ENCODE results near the gene SORCS2.

- TF ChIP-seq POLR2AphosphoS5 (IDR thresholded peaks at IDR 0.05): no peak
- TF ChIP-seq, protein P1, sequence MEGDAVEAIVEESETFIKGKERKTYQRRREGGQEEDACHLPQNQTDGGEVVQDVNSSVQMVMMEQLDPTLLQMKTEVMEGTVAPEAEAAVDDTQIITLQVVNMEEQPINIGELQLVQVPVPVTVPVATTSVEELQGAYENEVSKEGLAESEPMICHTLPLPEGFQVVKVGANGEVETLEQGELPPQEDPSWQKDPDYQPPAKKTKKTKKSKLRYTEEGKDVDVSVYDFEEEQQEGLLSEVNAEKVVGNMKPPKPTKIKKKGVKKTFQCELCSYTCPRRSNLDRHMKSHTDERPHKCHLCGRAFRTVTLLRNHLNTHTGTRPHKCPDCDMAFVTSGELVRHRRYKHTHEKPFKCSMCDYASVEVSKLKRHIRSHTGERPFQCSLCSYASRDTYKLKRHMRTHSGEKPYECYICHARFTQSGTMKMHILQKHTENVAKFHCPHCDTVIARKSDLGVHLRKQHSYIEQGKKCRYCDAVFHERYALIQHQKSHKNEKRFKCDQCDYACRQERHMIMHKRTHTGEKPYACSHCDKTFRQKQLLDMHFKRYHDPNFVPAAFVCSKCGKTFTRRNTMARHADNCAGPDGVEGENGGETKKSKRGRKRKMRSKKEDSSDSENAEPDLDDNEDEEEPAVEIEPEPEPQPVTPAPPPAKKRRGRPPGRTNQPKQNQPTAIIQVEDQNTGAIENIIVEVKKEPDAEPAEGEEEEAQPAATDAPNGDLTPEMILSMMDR (IDR thresholded peaks at IDR 0.05): no peak
- no peak for TF ChIP-seq POLR2A (IDR thresholded peaks at IDR 0.05)
Observed at GRCh38 chr4:7228734-7229133, 36.4 kb downstream of the SORCS2 start.

Measured in breast epithelium (tissue), 3 donors.